ENCODE data around the gene PHF13.

PHF13 gene

DNA sequence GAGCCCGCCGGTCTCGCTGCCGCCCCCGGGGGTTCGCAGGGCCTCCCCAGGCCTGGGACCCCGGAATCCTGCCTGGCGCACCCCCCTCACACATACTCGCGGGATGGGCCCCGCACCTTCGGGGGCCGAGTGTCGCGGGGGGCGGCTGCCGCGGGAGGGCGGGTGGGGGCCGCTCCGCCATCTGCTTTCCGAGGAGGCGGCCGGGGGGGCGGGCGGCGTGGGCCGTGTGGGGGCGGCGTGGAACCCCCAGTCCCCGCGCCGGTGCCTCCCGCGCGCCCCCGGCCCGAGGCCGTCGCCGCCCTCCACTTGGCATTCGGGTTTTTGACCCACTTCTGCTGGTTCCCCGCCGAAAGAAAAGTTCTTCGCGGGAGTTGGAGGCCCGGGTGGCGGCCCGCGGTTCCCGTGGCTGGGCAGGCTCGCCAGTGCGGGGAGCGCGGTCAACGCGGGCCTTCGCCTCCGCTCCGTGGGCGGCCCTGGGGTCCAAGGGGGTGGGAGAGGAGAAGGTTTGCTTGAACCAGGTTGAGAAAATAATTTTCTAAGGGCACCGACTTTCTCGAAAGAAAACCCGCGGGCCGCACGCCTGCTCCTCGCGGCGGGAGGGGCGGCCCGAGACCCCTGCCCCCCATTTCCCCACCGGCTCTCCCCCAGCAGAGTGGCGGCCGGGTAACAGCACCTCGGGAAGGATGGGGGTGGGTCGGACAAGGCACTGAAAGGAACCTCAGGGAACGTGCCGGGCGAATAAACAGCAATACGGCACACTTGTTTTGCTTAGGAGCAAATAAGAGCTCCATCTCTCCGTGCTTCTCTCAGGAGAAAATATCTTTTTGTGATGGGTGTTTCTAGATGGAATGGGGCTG lies 1.6 kb downstream of the PHF13 start:
- TF ChIP-seq, protein P1, sequence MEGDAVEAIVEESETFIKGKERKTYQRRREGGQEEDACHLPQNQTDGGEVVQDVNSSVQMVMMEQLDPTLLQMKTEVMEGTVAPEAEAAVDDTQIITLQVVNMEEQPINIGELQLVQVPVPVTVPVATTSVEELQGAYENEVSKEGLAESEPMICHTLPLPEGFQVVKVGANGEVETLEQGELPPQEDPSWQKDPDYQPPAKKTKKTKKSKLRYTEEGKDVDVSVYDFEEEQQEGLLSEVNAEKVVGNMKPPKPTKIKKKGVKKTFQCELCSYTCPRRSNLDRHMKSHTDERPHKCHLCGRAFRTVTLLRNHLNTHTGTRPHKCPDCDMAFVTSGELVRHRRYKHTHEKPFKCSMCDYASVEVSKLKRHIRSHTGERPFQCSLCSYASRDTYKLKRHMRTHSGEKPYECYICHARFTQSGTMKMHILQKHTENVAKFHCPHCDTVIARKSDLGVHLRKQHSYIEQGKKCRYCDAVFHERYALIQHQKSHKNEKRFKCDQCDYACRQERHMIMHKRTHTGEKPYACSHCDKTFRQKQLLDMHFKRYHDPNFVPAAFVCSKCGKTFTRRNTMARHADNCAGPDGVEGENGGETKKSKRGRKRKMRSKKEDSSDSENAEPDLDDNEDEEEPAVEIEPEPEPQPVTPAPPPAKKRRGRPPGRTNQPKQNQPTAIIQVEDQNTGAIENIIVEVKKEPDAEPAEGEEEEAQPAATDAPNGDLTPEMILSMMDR (conservative IDR thresholded peaks at IDR 0.05; ENCODE audit: low read length), result no peak
- DNase-seq (ENCODE audit: low read depth), result no peak

DNA sequence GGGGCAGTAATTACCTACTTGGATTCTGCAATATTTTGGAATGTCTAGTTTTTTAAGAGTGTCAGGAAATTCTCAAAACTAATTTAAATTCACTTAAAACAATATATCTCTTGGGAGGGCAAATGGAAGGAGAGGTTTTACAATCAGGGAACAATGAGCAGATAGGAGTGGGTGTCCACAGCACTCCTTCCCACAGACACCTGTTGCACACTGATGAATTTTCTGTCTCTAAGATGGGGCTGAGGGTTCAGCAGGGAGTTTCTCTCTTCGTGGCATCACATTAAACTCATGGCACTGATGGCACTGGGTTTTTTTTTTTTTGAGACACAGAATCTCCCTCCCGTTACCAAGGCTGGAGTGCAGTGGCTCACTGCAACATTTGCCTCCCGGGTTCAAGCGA lies 5.5 kb downstream of the PHF13 start:
- TF ChIP-seq, protein P1 (conservative IDR thresholded peaks at IDR 0.05; ENCODE audit: low read length), result no peak
- H3K4me3 ChIP-seq (ENCODE audit: low read length), result no peak overlapping the region
- DNase-seq (ENCODE audit: low read depth), result no peak

More for the DNA sequence above, 1.6 kb downstream of the PHF13 start:
- peak overlapping the region; percentile 71 for H3K4me3 ChIP-seq (ENCODE audit: low read length)

DNA sequence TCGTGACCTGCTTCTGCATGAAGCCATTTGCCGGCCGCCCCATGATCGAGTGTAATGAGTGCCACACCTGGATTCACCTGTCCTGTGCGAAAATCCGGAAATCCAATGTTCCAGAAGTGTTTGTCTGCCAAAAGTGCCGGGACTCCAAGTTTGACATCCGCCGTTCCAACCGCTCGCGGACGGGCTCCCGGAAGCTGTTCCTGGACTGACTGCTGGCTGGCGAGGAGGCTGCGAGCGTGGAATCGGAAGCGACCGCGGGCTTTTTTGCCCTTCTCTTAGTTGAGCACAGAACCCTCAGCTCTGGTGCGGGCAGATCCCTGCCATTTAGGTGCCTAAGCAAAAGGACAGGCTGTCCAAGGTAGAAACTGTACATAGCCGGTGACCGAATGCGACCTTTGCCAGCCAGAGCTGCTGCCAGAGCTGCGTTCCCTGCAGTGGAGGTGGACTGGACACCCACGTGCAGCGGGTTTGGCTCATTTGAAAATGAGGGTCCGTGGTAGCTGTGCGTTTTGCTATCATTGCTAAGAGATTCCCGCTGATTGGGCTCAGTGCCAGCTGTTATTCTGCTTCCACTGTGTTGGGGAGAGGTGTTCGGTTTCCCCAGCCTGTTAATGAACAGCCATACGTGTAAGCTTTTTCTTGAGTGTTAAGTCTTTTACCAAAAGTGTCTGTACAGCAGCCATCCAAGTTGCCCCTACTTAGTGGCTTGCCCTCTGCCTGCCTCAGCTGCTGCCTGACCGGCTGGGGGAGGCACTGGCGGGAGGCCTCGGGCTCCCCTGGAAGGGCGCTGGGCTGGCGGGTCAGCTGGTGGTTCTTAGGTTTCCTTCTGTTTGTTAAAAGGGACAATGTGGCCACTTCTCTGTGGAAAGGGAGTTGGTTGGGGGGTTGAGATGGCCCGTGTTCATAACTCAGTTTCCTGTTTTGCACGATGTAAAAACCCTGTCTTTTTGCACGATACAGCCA lies 8.2 kb downstream of the PHF13 start:
- DNase-seq (ENCODE audit: low read depth), result no peak
- TF ChIP-seq, protein P1 (conservative IDR thresholded peaks at IDR 0.05; ENCODE audit: low read length), result no peak

DNA sequence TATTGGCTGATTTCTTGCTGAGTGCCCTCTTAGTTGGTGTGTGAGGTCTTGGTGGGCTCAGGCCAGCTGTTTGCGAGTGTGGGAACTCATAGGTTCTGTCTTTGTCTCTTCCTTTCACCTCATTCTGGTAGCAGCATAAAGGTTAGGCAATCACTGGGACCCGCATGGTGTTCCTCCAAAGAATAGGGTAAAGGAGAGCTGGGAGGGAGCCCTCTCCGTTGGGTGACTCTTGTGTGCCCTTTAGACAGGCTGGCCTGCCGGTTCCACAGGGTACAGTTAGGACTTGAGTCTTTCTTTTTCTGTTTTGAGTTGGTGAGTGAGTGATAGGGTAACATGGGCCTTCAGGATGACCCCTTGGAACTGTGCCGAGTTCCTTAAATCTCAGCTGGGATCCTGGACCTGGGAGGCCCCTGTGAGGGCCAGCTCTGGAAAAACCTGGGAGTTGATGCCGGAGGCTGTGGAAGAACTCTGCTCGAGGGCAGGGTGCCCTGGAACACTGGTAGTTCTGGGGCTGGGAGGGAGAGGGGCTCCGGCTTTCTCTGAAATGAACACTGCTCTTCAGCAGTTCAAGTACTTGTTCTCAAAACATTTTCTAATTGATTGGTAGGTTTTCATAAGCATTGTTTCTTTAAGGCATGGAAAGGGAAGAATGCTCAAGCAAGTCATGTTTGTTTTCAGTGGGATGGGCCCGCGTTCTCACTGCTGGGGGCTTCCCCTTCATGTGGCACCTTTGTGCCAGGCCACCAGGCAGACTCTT lies 9.0 kb downstream of the PHF13 start:
- TF ChIP-seq, protein P1 (conservative IDR thresholded peaks at IDR 0.05; ENCODE audit: low read length), result no peak
- DNase-seq (ENCODE audit: low read depth), result no peak
- no peak overlapping the region for H3K4me3 ChIP-seq (ENCODE audit: low read length)

More for the DNA sequence above, 8.2 kb downstream of the PHF13 start:
- no peak overlapping the region for H3K4me3 ChIP-seq (ENCODE audit: low read length)

DNA sequence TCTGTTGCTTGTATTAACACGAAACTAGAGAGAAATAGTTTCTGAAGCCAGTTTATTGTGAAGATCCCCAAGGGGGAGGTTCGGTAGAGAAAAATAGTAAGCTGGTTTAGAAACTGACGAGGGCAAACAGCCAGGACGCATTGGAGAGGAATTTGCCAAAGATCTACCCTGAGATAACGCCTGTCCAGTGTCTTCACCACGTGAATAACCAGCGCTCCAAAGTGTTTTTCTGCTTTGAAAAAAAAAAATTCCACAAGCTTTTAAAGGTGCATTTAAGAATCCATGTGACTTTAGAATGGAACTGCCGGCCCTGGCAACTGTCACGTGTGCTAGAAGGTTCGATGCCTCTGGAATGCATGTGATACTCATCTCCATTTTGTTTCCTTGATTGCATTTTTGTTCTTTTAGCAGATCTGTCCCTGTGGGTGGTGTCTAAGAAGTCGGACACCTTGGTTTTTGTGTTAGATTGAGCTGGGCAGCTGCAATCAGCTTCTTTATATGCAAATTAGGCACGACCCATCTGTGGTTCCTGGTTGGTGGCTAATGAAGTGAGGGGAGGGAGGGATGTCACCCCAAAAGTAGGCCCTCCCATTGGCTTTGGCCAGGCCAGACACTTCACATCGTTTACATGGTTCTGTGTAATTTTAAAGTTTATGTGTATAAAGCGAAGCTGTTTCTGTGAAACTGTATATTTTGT lies 9.9 kb downstream of the PHF13 start:
- no peak for DNase-seq (ENCODE audit: low read depth)
- H3K4me3 ChIP-seq (ENCODE audit: low read length), result no peak overlapping the region
- TF ChIP-seq, protein P1 (conservative IDR thresholded peaks at IDR 0.05; ENCODE audit: low read length), result no peak

Data from AG10803 (cell line).